HL-60/S4 treated with retinoic acid at 250 ng/mL for 4 days and 3 days (cell line): ENCODE measurements around the gene ARHGAP30.
"Not testable (repeated sequence)": the region's sequence is repeated elsewhere in the genome, so short reads cannot be mapped to it uniquely, and the experiment has no call there.

Experiments used
- in situ Hi-C: fragments of 300-500 bp; cut with MboI; formaldehyde crosslinking; loops from 2 replicates; pipeline ENCODE4 v1.7.0; 2022; ENCODE audit warnings: low sequenced_read_pairs

Gene ARHGAP30

DNA sequence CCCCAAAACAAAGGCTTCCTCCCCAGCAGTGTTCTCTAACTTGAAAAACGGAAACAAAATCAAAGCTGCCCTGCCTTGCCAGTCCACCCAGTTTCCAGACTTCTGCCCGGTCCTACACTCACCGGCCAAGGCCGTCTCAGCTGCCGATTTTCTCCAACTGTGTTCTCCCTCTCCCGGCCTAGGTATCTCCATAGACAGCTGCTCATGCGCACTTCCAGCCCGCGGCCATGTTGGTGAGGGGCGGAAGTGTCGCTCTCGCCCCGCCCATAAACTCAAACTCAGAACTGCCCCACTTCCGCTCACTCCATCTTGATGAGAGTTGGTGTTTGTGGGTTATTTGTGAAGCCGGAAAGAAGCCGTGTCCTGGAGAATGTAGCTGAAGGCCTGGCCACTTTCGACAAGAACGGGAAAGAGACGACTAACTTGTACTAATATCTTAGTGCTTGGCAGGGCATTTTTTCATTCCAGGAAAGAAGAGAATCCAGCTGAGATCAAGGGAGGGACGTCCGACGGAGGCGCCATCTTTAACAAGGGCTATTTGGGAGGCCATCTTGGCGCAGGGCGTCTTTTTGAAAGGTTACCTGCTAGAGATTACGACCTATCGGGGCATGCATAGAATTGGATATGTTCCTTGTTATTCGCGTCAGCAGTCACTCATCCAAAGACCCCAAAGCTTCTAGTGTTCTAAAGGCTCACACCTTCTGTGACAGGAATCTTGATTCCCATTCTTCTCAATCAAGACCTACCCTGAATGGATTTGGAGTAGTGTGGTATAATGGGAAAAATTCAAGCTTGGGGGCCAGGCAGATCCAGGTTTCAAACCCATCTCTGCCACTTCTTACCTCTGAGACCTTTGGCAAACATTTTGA is 23.7 kb downstream of the ARHGAP30 start, which contains the start of gene USF1:
TSS of gene USF1 (minus strand) at position 242 of the 869 bp plus-strand sequence. CDS start 2,702 bp downstream, outside the sequence.
- in situ Hi-C loops, result no loop called here

- in situ Hi-C loops, result no loop called here
Observed at GRCh38 chr1:161044908-161045735, 24.6 kb downstream of the ARHGAP30 start.

DNA sequence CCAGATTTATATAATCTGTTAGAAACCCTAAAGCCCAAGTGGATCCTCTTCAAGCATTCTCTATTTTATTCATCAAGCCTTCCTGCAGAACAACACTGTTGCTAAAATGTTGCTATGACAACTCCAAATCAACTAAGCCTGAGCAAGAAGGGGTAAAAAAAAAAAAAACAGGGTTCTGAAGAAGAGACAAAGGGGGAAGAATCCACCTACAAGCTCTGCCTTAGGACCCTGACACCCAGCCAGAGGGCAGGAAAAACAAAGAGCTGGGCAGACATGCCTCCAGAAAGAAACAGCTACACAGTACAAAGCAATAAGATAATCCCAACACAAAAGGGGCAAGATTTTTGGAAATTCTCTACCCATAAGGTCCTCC is 25.2 kb downstream of the ARHGAP30 start:
- in situ Hi-C loops, result no loop called here

- in situ Hi-C loops, result no loop called here
Observed at GRCh38 chr1:161039546-161039945, 30.1 kb downstream of the ARHGAP30 start.

GRCh38 chr1:161039154-161039545 is 30.5 kb downstream of the ARHGAP30 start:
- in situ Hi-C loops, result no loop called here

DNA sequence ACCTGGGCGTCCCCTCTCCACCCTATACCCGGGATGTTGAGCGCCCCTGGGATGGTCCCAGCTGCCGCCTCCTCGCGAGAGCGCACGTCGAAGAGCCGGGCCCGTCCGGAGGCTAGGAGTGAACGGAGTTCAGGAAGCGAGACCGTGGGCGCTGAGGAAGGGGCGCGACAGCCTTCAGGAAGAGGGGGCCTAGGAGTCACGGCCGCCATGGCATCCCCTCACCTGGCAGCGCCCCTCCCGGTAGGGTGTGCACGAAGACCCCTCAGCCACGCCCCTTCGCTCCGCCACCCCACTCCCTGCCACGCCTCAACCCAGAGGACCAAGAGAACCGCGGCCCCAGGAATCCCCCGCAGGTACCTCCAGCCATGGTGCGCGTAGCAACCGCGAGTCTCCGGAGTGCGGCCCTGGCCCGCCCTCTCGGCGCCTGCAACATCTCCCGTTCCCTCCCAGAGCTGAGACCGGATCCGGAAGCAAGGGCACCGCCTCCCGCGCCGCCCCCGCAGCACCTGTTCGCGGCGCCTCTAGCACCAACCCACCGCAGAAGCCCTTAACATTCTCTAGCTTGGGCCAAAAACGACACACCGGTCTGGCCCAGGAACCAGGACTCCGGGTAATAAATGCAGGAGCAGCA is 31.1 kb downstream of the ARHGAP30 start, which contains the start of gene TSTD1:
TSS of gene TSTD1 (minus strand) at position 442 of the 631 bp plus-strand sequence. CDS start at position 367, 75 bp downstream.
- in situ Hi-C loops, result no loop called here

- in situ Hi-C loops, result no loop called here
Observed at GRCh38 chr1:161037661-161038522, 31.8 kb downstream of the ARHGAP30 start.

DNA sequence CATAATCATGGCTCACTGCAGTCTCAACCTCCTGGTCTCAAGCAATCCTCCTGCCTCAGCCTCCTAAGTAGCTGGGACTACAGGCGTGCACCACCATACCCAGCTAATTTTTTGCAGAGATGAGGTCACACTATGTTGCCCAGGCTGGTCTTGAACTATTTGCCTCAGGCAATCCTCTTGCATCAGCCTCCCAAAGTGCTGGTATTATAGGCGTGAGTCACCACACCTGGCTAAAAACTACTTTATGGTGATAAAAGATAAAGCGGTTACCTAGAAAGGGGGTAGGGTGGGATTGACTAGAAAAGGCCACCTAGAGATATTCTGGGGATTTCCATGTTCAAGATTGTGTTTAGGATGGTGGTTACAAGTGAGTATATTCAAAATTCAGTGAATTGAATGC is 35.9 kb downstream of the ARHGAP30 start:
- in situ Hi-C loops, result no loop called here

DNA sequence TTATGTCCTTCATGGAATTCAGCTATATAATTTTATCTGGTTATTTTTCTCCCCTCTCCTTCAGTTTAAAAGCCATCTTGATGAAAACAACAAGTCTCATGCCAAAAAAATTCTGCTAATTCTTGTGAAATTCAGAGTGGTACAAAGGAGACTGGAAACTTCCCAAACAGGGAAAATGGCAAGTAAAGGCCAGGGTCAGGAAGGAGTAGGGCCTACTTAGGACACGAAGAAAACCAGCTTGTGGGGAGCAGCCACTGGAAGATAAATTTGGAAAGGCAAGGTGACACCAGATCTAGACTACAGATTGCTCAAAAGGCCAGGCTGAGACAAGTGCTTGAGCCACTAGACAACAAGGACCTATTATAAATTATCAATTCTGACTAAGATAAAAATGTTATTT is 37.3 kb downstream of the ARHGAP30 start:
- in situ Hi-C loops, result no loop called here

- in situ Hi-C loops, result no loop called here
Observed at GRCh38 chr1:161031874-161032273, 37.8 kb downstream of the ARHGAP30 start.

DNA sequence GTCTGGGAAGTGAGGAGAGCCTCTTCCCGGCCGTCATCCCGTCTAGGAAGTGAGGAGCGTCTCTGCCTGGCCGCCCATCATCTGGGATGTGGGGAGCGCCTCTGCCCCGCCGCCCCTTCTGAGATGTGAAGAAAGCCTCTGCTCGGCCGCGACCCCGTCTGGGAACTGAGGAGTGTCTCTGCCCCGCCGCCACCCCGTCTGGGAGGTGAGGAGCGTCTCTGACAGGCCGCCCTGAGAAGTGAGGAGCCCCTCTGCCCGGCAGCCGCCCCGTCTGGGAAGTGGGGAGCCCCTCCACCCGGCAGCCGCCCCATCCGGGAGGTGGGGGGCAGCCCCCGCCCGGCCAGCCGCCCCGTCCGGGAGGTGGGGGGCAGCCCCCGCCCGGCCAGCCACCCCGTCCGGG is 40.2 kb downstream of the ARHGAP30 start:
- in situ Hi-C loops, result not testable (repeated sequence)

DNA sequence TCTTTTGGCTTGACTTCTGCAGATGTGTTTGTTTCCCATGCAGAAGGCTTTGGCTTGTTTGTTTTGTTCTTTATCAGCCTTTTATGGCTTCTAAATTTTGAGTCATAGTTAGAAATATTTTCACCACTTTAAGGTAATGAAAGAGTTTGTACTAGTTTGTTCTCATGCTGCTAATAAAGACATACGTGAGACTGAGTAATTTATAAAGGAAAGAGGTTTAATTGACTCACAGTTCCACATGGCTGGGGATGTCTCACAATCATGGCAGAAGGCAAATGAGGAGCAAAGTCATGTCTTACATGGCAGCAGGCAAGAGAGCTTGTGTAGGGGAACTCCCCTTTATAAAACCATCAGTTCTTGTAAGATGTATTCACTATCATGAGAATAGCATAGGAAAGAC is 42.7 kb downstream of the ARHGAP30 start:
- in situ Hi-C loops, result not testable (repeated sequence)

DNA sequence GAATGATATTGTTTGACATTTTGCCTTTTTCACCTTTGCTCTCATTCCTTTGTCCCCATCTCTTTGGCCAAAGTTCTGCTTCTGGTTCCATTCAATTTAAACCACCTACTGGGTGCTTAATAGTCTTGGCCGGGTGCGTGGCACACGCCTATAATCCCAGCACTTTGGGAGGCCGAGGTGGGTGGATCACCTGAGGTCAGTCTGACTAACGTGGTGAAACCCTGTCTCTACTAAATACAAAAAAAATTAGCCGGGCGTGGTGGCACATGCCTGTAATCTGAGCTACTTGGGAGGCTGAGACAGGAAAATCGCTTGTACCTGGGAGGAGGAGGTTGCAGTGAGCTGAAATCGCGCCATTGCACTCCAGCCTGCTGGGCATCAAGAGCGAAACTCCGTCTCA is 47.3 kb downstream of the ARHGAP30 start:
- in situ Hi-C loops, result not testable (repeated sequence)

DNA sequence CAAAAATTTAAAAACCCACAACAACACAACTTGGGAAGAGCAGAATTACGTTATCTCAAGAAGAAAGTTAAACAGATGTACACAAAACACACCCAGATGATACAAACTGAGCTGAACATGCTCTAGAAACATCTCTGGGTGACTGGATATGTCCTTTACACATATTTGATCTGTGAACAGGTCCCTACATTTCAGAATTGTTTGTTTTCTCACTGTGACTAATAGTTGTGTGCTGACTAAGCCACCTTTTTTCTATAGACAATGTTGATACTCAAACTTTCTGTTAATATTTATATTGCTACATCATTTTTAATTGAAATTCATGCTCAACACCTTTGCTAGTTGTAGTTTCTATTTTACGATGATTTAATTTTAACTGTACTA is 47.7 kb downstream of the ARHGAP30 start:
- in situ Hi-C loops, result no loop called here

DNA sequence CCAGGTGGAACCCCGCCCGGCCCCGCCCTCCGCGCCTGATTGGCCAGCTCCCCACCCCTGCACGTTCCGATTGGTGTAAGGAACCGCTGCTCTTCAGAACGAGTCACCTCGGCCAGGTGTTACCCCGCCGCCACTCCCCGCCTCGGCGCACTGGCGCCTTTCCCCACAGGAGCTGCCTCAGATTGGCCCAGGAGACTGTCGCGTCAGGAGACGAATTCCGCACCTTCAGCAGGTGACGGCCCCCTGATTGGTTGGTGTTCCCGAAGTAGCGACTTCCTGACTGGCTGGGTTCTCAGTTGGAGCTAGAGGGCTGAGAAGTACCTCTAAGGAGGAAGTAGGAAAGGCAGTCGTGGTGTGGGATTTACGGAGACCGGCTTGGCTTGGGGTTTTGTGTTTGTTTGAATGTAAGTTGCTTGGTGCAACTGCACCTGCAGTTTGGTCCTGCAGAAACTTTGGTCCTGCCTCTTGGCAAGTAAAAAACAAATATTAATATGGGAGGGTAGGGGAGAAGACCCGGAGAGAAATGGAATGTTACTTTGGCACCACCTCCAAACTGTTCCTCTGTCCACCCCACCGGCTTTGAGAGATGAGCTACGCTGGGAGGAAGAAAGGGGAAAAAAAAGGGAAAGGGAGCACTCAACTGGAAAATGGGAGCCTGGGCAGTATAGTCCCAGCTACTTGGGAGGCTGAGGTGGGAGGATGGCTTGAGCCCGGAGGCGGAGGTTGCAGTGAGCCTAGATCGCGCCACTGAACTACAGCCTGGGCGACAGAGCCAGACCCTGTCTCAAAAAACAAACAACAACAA is 48.3 kb downstream of the ARHGAP30 start:
- in situ Hi-C loops, result no loop called here

DNA sequence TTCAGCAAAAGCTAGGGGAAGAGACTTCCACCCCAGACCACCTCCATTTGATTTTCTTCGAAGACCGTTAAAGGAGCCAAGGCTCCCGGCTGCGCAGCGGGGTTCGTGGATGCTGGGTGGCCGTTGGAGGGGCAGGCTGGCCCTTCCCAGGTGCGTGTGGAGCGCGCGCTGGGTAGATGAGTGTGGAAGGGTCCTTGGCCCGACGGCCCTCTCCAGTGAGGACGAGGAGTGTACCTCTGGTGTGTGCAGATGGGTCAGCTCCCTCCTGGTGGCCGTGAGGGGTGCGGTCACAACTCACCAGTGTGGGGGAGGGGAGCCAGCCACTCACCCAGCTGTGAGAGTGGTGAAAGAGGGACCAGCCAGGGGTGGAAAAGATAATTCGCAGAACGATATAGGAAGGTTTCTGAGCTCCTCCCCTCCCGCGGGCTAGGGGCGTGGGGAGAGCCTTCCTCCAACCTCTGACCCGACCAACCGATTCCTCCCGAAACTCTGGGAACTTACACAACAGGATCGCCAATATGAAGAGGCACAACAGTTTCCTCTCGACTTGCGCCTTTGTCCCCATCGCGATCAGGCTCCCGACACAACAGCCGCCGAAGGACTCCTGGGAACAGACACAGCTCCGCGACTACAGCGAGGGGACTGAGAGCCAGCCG is 49.1 kb downstream of the ARHGAP30 start, which contains the start of gene F11R:
TSS of gene F11R (minus strand) at position 644 of the 656 bp plus-strand sequence. CDS start at position 565, 79 bp downstream.
- in situ Hi-C loops, result no loop called here

GRCh38 chr1:161019751-161020495 is 49.8 kb downstream of the ARHGAP30 start:
- in situ Hi-C loops, result no loop called here

DNA sequence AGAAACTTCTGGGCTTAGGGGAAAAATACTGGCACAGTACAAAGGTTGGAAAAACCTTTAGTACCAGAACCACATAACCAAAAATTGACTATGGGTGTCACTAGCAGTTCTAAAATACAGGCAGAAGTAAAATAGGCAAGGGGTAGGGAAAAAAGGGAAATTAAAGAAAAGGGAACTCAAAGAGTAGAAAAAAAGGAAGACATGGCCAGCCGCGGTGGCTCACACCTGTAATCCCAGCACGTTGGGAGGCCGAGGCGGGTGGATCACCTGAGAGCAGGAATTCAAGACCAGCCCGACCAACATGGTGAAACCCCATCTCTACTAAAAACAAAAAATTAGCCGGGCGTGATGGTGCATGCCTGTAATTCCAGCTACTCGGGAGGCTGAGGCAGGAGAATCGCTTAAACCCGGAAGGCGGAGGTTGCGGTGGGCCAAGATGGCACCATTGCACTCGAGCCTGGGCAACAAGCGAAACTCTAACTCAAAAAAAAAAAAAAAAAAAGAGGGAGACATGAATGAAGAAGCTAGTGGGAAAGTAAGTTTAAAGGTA is 50.5 kb downstream of the ARHGAP30 start:
- in situ Hi-C loops, result not testable (repeated sequence)
